HCT116 (cell line): Measurements from ENCODE around the gene RAVER2. TPM values are rescaled to one million over a fixed set of nuclear protein-coding genes. Genes with fewer than 3 reads are reported as not detected.

Experiments
- ATAC-seq: fragments of 200-7000 bp; cut with Tn5 transposase; 2 replicates; pipeline ENCODE4 v1.9.1; 2020; ENCODE audit warnings: mild to moderate bottlenecking, moderate library complexity
- BruUV-seq: library from RNA; stranded (reverse); fragments of 400-500 nt; replicated peaks from 2 replicates; lab custom pipeline; 2021; lab: Mats Ljungman, UMichigan
- CTCF ChIA-PET: fragments of 300-600 bp; sonication (Branson Sonifier 250); formaldehyde crosslinking; loops from one replicate; lab custom pipeline; 2021; ENCODE audit warnings: antibody characterized with exemption; lab: Charles Lee
- POLR2A ChIA-PET: fragments of 300-600, 350-600 bp; sonication (Branson Sonifier 250); formaldehyde crosslinking; loops from one replicate; lab custom pipeline; 2021; ENCODE audit warnings: antibody characterized with exemption; lab: Charles Lee
- RAD21 ChIA-PET, 2 experiments: fragments of 300-600 bp; sonication (Branson Sonifier 250); formaldehyde crosslinking; loops; one replicate each; lab custom pipeline; 2023; ENCODE audit warnings: low total read pairs in 2 of 2; ENCODE audit not compliant: uncharacterized antibody in 2 of 2, unreplicated experiment in 2 of 2, low non-redundant PET in 1 of 2; lab: Charles Lee
- DNase-seq: peaks from one replicate; pipeline ENCODE4 v3.0.0-alpha.2; 2010; ENCODE audit warnings: low read depth, low spot score
- H2AFZ ChIP-seq: fragments of 200-600 bp; shearing (Covaris generic), sonication (generic); 2 replicates; pipeline ENCODE4 v1.6.1; 2017; ENCODE audit warnings: low read depth, mixed run types, mixed read lengths, antibody characterized with exemption, low read length; ENCODE audit not compliant: poor library complexity, severe bottlenecking
- H3K27ac ChIP-seq: 2 replicates; pipeline ENCODE4 v1.5.1; 2012; ENCODE audit warnings: low read depth, low read length
- H3K27me3 ChIP-seq: fragments of 200-600 bp; sonication (generic); 2 replicates; pipeline ENCODE4 v1.6.1; 2016; ENCODE audit warnings: mixed run types, low read length, mixed read lengths; ENCODE audit not compliant: insufficient read depth
- H3K36me3 ChIP-seq, 2 experiments: fragments of 200-500 bp in 1 of 2; fragments of 200-600 bp in 1 of 2; sonication (Bioruptor generic) in 1 of 2; sonication (generic) in 1 of 2; 2 replicates each; pipeline versions ENCODE4 v1.5.1 to v1.6.1; 2014 to 2016; ENCODE audit warnings: low read length in 2 of 2, inconsistent platforms in 1 of 2, mixed read lengths in 1 of 2, mixed run types in 1 of 2; ENCODE audit not compliant: insufficient read depth in 2 of 2, control insufficient read depth in 1 of 2
- H3K4me1 ChIP-seq, 2 experiments: fragments of 200-600 bp in 1 of 2; sonication (generic) in 1 of 2; 2 replicates each; pipeline versions ENCODE4 v1.5.1 to v1.6.1; 2012 to 2017; ENCODE audit warnings: low read length in 2 of 2, inconsistent platforms in 1 of 2, mild to moderate bottlenecking in 1 of 2, mixed read lengths in 1 of 2, mixed run types in 1 of 2, moderate library complexity in 1 of 2; ENCODE audit not compliant: insufficient read depth in 2 of 2, control insufficient read depth in 1 of 2
- H3K4me2 ChIP-seq: fragments of 200-600 bp; sonication (generic); 2 replicates; pipeline ENCODE4 v1.6.1; 2017; ENCODE audit warnings: mixed run types, low read length, mixed read lengths
- H3K4me3 ChIP-seq, 2 experiments: fragments of 200-600 bp in 1 of 2; sonication (generic) in 1 of 2; replicated peaks in 1 of 2; 2 replicates each; pipeline ENCODE4 v1.5.1; 2011 to 2016; ENCODE audit warnings: low read length in 2 of 2, control low read depth in 1 of 2, low read depth in 1 of 2, mild to moderate bottlenecking in 1 of 2, mixed read lengths in 1 of 2, mixed run types in 1 of 2
- H3K79me2 ChIP-seq: fragments of 200-600 bp; sonication (generic); 2 replicates; pipeline ENCODE4 v1.6.1; 2017; ENCODE audit warnings: mild to moderate bottlenecking, mixed run types, low read length, moderate library complexity, mixed read lengths; ENCODE audit not compliant: insufficient read depth
- H3K9ac ChIP-seq: fragments of 200-600 bp; sonication (generic); 2 replicates; pipeline ENCODE4 v1.6.1; 2016; ENCODE audit warnings: low read length, mixed read lengths
- H3K9me2 ChIP-seq: fragments of 200-600 bp; sonication (generic), shearing (Covaris generic); 2 replicates; pipeline ENCODE4 v1.6.1; 2017; ENCODE audit warnings: mixed run types, mild to moderate bottlenecking, moderate library complexity; ENCODE audit not compliant: insufficient read depth
- H3K9me3 ChIP-seq, 2 experiments: fragments of 200-500 bp in 1 of 2; fragments of 200-600 bp in 1 of 2; sonication (Bioruptor generic) in 1 of 2; sonication (generic) in 1 of 2; 2 replicates each; pipeline ENCODE4 v1.6.1; 2014 to 2017; ENCODE audit warnings: low read length in 2 of 2, mixed read lengths in 2 of 2, inconsistent platforms in 1 of 2, low read depth in 1 of 2, mild to moderate bottlenecking in 1 of 2, mixed run types in 1 of 2, moderate library complexity in 1 of 2; ENCODE audit not compliant: control insufficient read depth in 1 of 2, insufficient read depth in 1 of 2
- H4K20me1 ChIP-seq: fragments of 200-600 bp; sonication (generic), shearing (Covaris generic); 2 replicates; pipeline ENCODE4 v1.6.1; 2017; ENCODE audit warnings: mixed run types, mild to moderate bottlenecking, moderate library complexity; ENCODE audit not compliant: insufficient read depth
- ATF3 ChIP-seq: IDR thresholded peaks from 2 replicates; pipeline ENCODE4 v1.6.1; 2012
- CBX3 ChIP-seq: IDR thresholded peaks from 2 replicates; pipeline ENCODE4 v1.6.1; 2012; ENCODE audit warnings: low read depth
- EZH2phosphoT487 ChIP-seq: fragments of 200-600 bp; IDR thresholded peaks from 2 replicates; pipeline ENCODE4 v1.6.1; 2018; ENCODE audit warnings: antibody characterized with exemption, borderline replicate concordance
- MAX ChIP-seq: IDR thresholded peaks from 2 replicates; pipeline ENCODE4 v1.6.1; 2012
- POLR2AphosphoS5 ChIP-seq: IDR thresholded peaks from 2 replicates; pipeline ENCODE4 v1.6.1; 2011; ENCODE audit warnings: mild to moderate bottlenecking, low read depth, low read length, moderate library complexity
- TCF7L2 ChIP-seq: IDR thresholded peaks from 2 replicates; pipeline ENCODE4 v1.7.0; 2011; ENCODE audit warnings: borderline replicate concordance, inconsistent platforms; ENCODE audit not compliant: insufficient read depth, insufficient read length; ENCODE audit errors: extremely low read depth
- YY1 ChIP-seq: IDR thresholded peaks from 2 replicates; pipeline ENCODE4 v1.6.1; 2011; ENCODE audit warnings: low read length, low read depth, moderate library complexity, mild to moderate bottlenecking; ENCODE audit not compliant: insufficient replicate concordance; ENCODE audit errors: extremely low read depth
- ZNF274 ChIP-seq: fragments of 200-500 bp; sonication (Bioruptor generic); IDR thresholded peaks from 2 replicates; pipeline ENCODE4 v1.6.1; 2014; ENCODE audit warnings: mild to moderate bottlenecking, low read depth, low read length, inconsistent platforms
- intact Hi-C: fragments of 100-400 bp; cut with micrococcal nuclease; formaldehyde crosslinking; loops from 2 replicates; pipeline ENCODE4 v1.10.0; 2022
- total RNA-seq: library from RNA; stranded (reverse); gene quantifications from one replicate; pipeline ENCODE4 v1.2.1, GENCODE V29; 2021; ENCODE audit not compliant: unreplicated experiment
- TF ChIP-seq, protein P1 (sequence below): IDR thresholded peaks from 2 replicates; pipeline ENCODE4 v1.6.1; 2011; ENCODE audit warnings: mild to moderate bottlenecking, low read length, moderate library complexity; ENCODE audit not compliant: insufficient replicate concordance; ENCODE audit errors: extremely low read depth
- TF ChIP-seq, protein P2 (sequence below): IDR thresholded peaks from 2 replicates; pipeline ENCODE4 v1.6.1; 2012; ENCODE audit warnings: low read depth

Gene RAVER2
- total RNA-seq, 1 experiment from 2014 or later = 23.2 TPM

GRCh38 chr1:64801851-64802523 lies 57.1 kb downstream of the RAVER2 start:
- no peak overlapping the region for H2AFZ ChIP-seq
- peaks cover 5% of the 10 kb centered on the region; the same call in 1 of the 2 replicates for H3K79me2 ChIP-seq
- H3K9me3 ChIP-seq = no peaks in the 10 kb centered on the region
- intact Hi-C loops = no loop called here
- DNase-seq = no peak
- no peaks in the 10 kb centered on the region for H3K27me3 ChIP-seq
- ChIA-PET POLR2A (no interaction called here), RAD21 (no interaction called here), CTCF (no interaction called here)
- no peak overlapping the region for H3K4me2 ChIP-seq
- H3K4me3 ChIP-seq = no peak overlapping the region
- H3K36me3 ChIP-seq = no peaks in the 10 kb centered on the region
- H3K9ac ChIP-seq = no peak overlapping the region
- BruUV-seq = no TSS peak
- TF ChIP-seq, protein P1, sequence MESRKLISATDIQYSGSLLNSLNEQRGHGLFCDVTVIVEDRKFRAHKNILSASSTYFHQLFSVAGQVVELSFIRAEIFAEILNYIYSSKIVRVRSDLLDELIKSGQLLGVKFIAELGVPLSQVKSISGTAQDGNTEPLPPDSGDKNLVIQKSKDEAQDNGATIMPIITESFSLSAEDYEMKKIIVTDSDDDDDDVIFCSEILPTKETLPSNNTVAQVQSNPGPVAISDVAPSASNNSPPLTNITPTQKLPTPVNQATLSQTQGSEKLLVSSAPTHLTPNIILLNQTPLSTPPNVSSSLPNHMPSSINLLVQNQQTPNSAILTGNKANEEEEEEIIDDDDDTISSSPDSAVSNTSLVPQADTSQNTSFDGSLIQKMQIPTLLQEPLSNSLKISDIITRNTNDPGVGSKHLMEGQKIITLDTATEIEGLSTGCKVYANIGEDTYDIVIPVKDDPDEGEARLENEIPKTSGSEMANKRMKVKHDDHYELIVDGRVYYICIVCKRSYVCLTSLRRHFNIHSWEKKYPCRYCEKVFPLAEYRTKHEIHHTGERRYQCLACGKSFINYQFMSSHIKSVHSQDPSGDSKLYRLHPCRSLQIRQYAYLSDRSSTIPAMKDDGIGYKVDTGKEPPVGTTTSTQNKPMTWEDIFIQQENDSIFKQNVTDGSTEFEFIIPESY = no peak
- TF ChIP-seq MAX (no peak), EZH2phosphoT487 (no peak), ZNF274 (no peak), CBX3 (no peak), POLR2AphosphoS5 (no peak), ATF3 (no peak), TCF7L2 (no peak), YY1 (no peak)
- TF ChIP-seq, protein P2, sequence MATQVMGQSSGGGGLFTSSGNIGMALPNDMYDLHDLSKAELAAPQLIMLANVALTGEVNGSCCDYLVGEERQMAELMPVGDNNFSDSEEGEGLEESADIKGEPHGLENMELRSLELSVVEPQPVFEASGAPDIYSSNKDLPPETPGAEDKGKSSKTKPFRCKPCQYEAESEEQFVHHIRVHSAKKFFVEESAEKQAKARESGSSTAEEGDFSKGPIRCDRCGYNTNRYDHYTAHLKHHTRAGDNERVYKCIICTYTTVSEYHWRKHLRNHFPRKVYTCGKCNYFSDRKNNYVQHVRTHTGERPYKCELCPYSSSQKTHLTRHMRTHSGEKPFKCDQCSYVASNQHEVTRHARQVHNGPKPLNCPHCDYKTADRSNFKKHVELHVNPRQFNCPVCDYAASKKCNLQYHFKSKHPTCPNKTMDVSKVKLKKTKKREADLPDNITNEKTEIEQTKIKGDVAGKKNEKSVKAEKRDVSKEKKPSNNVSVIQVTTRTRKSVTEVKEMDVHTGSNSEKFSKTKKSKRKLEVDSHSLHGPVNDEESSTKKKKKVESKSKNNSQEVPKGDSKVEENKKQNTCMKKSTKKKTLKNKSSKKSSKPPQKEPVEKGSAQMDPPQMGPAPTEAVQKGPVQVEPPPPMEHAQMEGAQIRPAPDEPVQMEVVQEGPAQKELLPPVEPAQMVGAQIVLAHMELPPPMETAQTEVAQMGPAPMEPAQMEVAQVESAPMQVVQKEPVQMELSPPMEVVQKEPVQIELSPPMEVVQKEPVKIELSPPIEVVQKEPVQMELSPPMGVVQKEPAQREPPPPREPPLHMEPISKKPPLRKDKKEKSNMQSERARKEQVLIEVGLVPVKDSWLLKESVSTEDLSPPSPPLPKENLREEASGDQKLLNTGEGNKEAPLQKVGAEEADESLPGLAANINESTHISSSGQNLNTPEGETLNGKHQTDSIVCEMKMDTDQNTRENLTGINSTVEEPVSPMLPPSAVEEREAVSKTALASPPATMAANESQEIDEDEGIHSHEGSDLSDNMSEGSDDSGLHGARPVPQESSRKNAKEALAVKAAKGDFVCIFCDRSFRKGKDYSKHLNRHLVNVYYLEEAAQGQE = no peak
- H3K4me1 ChIP-seq = no peaks in the 10 kb centered on the region
- no peak for ATAC-seq
- H3K9me2 ChIP-seq = no peaks in the 10 kb centered on the region
- no peaks in the 10 kb centered on the region for H4K20me1 ChIP-seq
- no peak overlapping the region for H3K27ac ChIP-seq
